ENCODE data around the gene CA6.
"Not testable (repeated sequence)": the region's sequence is repeated elsewhere in the genome, so short reads cannot be mapped to it uniquely, and the experiment has no call there.

CA6 gene

DNA sequence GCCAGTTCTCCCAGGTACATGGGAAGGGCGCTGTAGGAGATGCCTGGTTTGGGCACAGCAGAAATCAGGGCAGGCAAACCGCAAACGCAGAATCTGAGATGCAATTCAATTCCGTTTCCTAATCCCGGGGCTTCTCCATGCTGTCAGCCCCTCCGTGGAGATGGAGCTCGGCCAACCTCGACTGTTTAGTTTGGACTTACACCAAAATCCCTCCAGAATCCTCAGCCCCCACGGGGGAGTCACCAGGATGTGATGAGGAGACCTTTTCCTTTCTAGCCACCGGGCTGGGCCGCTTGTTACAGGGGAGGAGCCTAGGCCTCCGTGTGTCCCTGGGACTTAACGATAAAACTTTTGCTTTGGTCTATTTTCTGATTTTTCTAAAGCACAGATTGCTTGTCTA lies 72.7 kb downstream of the CA6 start:
- TF ChIP-seq, protein P1, sequence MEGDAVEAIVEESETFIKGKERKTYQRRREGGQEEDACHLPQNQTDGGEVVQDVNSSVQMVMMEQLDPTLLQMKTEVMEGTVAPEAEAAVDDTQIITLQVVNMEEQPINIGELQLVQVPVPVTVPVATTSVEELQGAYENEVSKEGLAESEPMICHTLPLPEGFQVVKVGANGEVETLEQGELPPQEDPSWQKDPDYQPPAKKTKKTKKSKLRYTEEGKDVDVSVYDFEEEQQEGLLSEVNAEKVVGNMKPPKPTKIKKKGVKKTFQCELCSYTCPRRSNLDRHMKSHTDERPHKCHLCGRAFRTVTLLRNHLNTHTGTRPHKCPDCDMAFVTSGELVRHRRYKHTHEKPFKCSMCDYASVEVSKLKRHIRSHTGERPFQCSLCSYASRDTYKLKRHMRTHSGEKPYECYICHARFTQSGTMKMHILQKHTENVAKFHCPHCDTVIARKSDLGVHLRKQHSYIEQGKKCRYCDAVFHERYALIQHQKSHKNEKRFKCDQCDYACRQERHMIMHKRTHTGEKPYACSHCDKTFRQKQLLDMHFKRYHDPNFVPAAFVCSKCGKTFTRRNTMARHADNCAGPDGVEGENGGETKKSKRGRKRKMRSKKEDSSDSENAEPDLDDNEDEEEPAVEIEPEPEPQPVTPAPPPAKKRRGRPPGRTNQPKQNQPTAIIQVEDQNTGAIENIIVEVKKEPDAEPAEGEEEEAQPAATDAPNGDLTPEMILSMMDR (IDR thresholded peaks at IDR 0.05; ENCODE audit: insufficient read depth, missing control alignments) = no peak
- DNase-seq (ENCODE audit: insufficient read length, low spot score) (no peak), FAIRE-seq (no peak)

GRCh38 chr1:9019896-9020295 lies 74.2 kb downstream of the CA6 start:
- DNase-seq (ENCODE audit: insufficient read length, low spot score) (no peak), FAIRE-seq (no peak)
- TF ChIP-seq, protein P1 (IDR thresholded peaks at IDR 0.05; ENCODE audit: insufficient read depth, missing control alignments) = no peak

- FAIRE-seq = no peak
These were observed 74.6 kb downstream of the CA6 start for GRCh38 chr1:9020305-9020704.

GRCh38 chr1:9022026-9022738 lies 76.5 kb downstream of the CA6 start:
- not testable (repeated sequence) for FAIRE-seq; DNase-seq (ENCODE audit: insufficient read length, low spot score)

More at GRCh38 chr1:9020305-9020704, 74.6 kb downstream of the CA6 start:
- TF ChIP-seq, protein P1 (IDR thresholded peaks at IDR 0.05; ENCODE audit: insufficient read depth, missing control alignments) = no peak
- no peak for DNase-seq (ENCODE audit: insufficient read length, low spot score)

DNA sequence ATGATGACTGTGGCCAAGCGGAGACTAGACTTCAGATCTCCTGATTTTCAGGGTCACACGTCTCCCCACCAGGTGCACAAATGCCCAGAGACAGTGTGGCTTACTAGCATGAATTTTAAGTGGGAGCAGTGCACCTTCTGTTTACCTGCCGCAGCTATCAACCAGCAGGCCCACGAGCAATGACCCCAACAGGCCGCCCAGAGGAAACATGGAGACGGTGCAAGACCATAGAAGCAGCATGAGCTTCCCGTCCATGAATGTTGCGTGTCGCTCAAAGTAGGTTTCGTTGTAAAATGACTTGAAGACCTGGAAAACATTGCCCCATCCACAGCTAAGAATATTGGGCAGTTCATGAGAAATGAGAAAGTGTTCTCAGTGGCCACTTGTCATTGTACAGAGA lies 77.1 kb downstream of the CA6 start:
- TF ChIP-seq, protein P1 (IDR thresholded peaks at IDR 0.05; ENCODE audit: insufficient read depth, missing control alignments) = no peak
- FAIRE-seq (no peak), DNase-seq (ENCODE audit: insufficient read length, low spot score) (no peak)

All from D721Med (cell line).